Mesangial cell (primary cell): ENCODE measurements around the gene DDX24. TPM values are rescaled to one million over a fixed set of nuclear protein-coding genes. Genes with fewer than 3 reads are reported as not detected.

ENCODE experiments used
- total RNA-seq: library from RNA; depleted of rRNA; stranded (reverse); fragments of >200 nt; gene quantifications from 2 replicates; pipeline ENCODE4 v1.2.3, GENCODE V29; 2015

The DDX24 gene, protein sequence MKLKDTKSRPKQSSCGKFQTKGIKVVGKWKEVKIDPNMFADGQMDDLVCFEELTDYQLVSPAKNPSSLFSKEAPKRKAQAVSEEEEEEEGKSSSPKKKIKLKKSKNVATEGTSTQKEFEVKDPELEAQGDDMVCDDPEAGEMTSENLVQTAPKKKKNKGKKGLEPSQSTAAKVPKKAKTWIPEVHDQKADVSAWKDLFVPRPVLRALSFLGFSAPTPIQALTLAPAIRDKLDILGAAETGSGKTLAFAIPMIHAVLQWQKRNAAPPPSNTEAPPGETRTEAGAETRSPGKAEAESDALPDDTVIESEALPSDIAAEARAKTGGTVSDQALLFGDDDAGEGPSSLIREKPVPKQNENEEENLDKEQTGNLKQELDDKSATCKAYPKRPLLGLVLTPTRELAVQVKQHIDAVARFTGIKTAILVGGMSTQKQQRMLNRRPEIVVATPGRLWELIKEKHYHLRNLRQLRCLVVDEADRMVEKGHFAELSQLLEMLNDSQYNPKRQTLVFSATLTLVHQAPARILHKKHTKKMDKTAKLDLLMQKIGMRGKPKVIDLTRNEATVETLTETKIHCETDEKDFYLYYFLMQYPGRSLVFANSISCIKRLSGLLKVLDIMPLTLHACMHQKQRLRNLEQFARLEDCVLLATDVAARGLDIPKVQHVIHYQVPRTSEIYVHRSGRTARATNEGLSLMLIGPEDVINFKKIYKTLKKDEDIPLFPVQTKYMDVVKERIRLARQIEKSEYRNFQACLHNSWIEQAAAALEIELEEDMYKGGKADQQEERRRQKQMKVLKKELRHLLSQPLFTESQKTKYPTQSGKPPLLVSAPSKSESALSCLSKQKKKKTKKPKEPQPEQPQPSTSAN
- total RNA-seq: 57.3 and 92.7 TPM in 2 replicates

DNA sequence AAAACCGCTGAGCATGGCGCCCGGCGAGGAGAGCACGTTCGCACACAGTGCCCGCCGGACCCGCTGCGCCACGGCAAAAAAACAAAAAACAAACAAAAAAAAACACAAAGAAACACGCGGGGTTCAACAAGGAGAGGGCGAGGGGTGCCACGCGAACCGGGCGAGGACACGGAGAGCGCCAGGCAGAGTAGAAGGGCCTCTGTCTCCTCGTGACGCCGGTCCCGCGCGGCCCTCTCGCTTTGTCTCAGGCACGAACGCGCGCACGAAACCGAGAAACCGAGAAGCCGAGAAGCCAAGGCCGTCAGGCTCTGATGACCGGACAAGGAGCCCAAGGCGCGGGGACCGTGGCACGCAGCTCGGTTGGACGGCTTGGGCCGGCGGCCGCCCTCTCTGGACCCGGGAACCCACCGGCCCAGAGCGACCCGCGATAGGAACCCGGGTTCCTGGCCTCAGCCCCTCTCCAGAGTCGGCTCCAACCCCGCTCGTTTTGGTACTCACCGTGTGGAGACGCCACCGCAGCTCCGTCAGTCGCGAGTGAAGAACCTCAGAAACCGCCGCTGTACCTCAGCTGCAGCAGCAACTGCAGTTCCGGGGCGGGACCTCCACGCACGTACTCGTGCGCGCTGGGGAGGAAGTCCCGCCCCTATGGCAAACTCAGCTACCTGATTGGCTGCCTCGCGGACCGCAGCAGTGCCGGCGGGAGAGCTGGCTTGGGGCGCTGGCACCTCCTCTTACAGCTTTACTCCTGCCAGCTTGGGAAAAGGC lies at the start of gene DDX24, which contains the start of gene IFI27L1:
DDX24 (minus strand) TSS at position 582 of the 765 bp plus-strand sequence. CDS start 1,460 bp downstream, outside the sequence.
IFI27L1 (plus strand) TSS at position 690 of the 765 bp plus-strand sequence. CDS start 15,628 bp downstream, outside the sequence.

DNA sequence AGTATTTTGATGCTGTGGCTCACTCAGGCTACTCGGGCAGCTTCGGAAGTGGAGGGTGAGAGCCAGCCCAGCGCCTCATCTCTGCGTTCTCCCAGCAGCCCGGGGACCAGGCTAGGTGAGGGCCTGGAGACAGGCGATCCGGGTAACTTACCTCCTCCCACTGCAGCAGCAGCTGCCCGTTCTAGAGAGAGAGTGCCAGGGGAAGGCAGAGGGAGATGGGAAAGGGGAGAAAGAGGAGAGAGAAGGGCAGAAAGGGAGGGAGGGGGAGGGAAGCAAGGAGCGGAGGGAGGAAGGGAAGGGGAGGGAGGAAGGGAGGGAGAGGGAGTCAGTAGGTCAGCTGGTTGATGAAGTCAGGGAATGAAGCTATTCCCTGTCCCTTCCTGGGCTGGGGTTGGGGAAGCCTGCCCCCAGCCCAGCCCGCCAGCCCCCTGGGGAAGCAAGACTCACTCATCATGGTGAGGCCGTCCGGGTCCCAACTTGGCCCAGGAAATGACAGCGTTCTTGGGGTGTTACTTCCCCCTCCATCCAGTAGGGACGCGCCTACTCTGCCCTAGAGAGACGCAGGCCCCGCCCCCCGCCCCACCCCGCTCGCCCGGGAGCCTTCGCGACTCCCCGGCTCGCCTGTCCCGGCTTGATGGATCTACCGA lies 48.2 kb upstream of the DDX24 start, which contains the start of gene IFI27L2:
IFI27L2 (minus strand) TSS at position 494 of the 647 bp plus-strand sequence; CDS start at position 454, 40 bp downstream.

DNA sequence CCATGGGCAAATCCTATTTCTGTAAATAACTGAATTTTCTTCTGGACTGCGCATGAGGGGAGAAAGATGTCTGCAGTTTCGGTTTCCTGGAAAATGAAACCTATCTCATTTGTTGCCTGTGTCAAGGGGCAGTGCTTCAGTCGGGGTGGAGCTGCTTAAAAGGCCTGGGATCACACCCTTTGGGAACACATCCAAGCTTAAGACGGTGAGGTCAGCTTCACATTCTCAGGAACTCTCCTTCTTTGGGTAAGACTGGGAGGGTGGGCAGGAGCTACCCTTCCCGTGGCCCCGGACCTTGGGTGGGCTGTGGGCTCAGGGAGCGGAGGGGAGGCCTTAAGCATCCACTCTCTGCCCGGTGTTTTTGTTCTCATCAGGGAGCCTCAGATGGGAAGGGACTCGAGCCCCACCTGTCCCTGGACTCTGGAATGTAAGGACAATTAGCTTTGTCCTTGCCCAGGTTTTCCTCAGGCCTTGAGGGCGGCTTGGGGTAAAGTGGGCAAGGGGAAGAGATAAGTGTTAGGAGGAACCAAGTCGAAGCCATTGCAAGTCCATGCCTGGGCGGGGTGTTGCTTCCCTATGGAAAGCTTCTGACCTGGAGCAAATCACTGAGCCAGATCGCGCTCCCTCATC lies 29.7 kb upstream of the DDX24 start, which contains the start of gene IFI27:
IFI27 (plus strand) TSS at position 185 of the 630 bp plus-strand sequence.

DNA sequence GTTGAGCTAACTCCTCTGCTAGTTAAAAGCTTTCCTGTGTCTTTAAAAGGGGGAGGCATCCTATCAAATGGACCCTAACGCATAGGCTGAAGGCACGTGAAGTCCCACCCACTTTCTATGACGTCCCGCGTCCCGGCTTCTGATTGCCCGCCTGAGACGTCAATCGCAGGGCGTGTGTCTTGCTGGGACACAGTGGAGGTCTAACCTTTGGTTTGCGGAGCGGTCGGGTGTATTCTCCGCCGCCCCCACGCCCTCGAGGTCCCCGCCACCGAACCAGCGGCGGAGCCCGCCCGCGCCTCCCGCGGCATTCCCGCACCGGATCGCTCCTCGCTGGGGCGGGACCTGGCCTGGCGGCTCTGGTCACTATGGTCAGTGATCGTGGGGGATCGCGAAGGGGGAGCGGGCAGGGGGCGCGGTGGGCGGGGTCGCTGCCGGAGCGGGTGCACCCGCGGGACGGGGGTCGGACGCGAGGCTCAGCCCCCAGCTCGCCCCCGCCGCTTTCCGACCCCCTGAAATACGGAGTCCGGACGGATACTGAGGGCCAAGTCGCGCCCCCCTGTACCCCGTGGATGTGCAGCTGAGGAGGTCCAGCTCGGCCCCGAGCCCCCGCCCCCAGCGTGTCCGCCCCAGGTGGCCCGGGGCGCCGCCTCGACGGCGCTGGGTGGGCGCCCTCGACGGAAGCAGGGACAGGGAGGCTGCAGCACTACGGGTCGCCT lies 54.7 kb downstream of the DDX24 start, which contains the start of gene OTUB2:
OTUB2 (plus strand) TSS at position 168 of the 716 bp plus-strand sequence; CDS start at position 366, 198 bp downstream.

Other genes with a start within 250 kb of the DDX24 start
- not detected in 2 replicates for gene FAM181A, start 153.9 kb downstream of the DDX24 start, total RNA-seq
- 0.13 and 0.16 TPM in 2 replicates for gene ASB2, start 104.6 kb downstream of the DDX24 start, total RNA-seq
- gene CCDC197, start 83.9 kb downstream of the DDX24 start, total RNA-seq: not detected in 2 replicates
- gene OTUB2, start 54.9 kb downstream of the DDX24 start, total RNA-seq: 3.7 and 4.1 TPM in 2 replicates
- 15.0 and 22.0 TPM in 2 replicates for gene IFI27L1, start 108 bp upstream of the DDX24 start, total RNA-seq
- gene IFI27, start 29.5 kb upstream of the DDX24 start, total RNA-seq: 2.3 and 3.8 TPM in 2 replicates
- gene IFI27L2, start 48.4 kb upstream of the DDX24 start, total RNA-seq: 150 and 213 TPM in 2 replicates
- gene PPP4R4, start 93.1 kb upstream of the DDX24 start, total RNA-seq: 0.16 and 0.38 TPM in 2 replicates
- gene SERPINA10, start 212.1 kb upstream of the DDX24 start, total RNA-seq: not detected in 2 replicates
- gene SERPINA6, start 242.1 kb upstream of the DDX24 start, total RNA-seq: 0.16 TPM in 1 of 2 replicates, not detected in the other